ENCODE data around the gene PRMT7.
A peak's percentile ranks its signal among the peaks of the same experiment; 100 is the strongest.

The PRMT7 gene

GRCh38 chr16:68275611-68276191, 35.1 kb upstream of the PRMT7 start:
- peaks cover 73% of the 10 kb centered on the region for H3K79me2 ChIP-seq (ENCODE audit: insufficient read depth, low read length)
- H3K9me2 ChIP-seq (replicated peaks; ENCODE audit: insufficient read depth, low read length) = no peaks in the 10 kb centered on the region
- H3K4me2 ChIP-seq (ENCODE audit: low read depth, low read length, poor library complexity, severe bottlenecking) = peak overlapping the region; percentile 23
- no peaks in the 10 kb centered on the region for H3K9me3 ChIP-seq (ENCODE audit: insufficient read depth, low read length)
- H3K27ac ChIP-seq (ENCODE audit: low read depth, low read length) = peak overlapping the region; percentile 79
- 0 out of 2 replicates have a peak overlapping the region, but pooled peaks have one; percentile 8 for H3K9ac ChIP-seq (ENCODE audit: low read length)
- no peak overlapping the region for H3K4me3 ChIP-seq (ENCODE audit: insufficient read depth, low read length, poor library complexity, severe bottlenecking)
- H3K36me3 ChIP-seq (ENCODE audit: low read length) = 0 out of 2 replicates have a peak, but pooled peaks cover 6% of the 10 kb centered on the region
- no peaks in the 10 kb centered on the region for H3K27me3 ChIP-seq (ENCODE audit: low read length)
- no peaks in the 10 kb centered on the region for H4K20me1 ChIP-seq (ENCODE audit: low read depth, low read length)
- peaks cover 14% of the 10 kb centered on the region for H3F3A ChIP-seq (ENCODE audit: insufficient read depth)
- no peak overlapping the region for H2AFZ ChIP-seq (ENCODE audit: low read depth, low read length, severe bottlenecking)
- no peak for TF ChIP-seq EZH2phosphoT487 (conservative IDR thresholded peaks at IDR 0.05; ENCODE audit: low read length)
- no peak for TF ChIP-seq CTCF (IDR thresholded peaks at IDR 0.05; ENCODE audit: insufficient read depth, low read length, poor library complexity, severe bottlenecking)

GRCh38 chr16:68276223-68276622, 34.6 kb upstream of the PRMT7 start:
- peak overlapping the region; percentile 23 for H3K4me2 ChIP-seq (ENCODE audit: low read depth, low read length, poor library complexity, severe bottlenecking)
- H2AFZ ChIP-seq (ENCODE audit: low read depth, low read length, severe bottlenecking) = no peak overlapping the region
- H4K20me1 ChIP-seq (ENCODE audit: low read depth, low read length) = no peaks in the 10 kb centered on the region
- 0 out of 2 replicates have a peak, but pooled peaks cover 6% of the 10 kb centered on the region for H3K36me3 ChIP-seq (ENCODE audit: low read length)
- peaks cover 19% of the 10 kb centered on the region for H3F3A ChIP-seq (ENCODE audit: insufficient read depth)
- H3K79me2 ChIP-seq (ENCODE audit: insufficient read depth, low read length) = peaks cover 73% of the 10 kb centered on the region
- H3K9ac ChIP-seq (ENCODE audit: low read length) = 0 out of 2 replicates have a peak overlapping the region, but pooled peaks have one; percentile 8
- H3K9me2 ChIP-seq (replicated peaks; ENCODE audit: insufficient read depth, low read length) = no peaks in the 10 kb centered on the region
- no peak overlapping the region for H3K4me3 ChIP-seq (ENCODE audit: insufficient read depth, low read length, poor library complexity, severe bottlenecking)
- H3K27ac ChIP-seq (ENCODE audit: low read depth, low read length) = peak overlapping the region; percentile 79
- no peaks in the 10 kb centered on the region for H3K27me3 ChIP-seq (ENCODE audit: low read length)
- no peaks in the 10 kb centered on the region for H3K9me3 ChIP-seq (ENCODE audit: insufficient read depth, low read length)
- TF ChIP-seq EZH2phosphoT487 (conservative IDR thresholded peaks at IDR 0.05; ENCODE audit: low read length) (no peak), CTCF (IDR thresholded peaks at IDR 0.05; ENCODE audit: insufficient read depth, low read length, poor library complexity, severe bottlenecking) (no peak)

GRCh38 chr16:68279726-68280558, 30.9 kb upstream of the PRMT7 start:
- Histone ChIP-seq H3K4me3 (ENCODE audit: insufficient read depth, low read length, poor library complexity, severe bottlenecking) (no peak overlapping the region), H3K36me3 (ENCODE audit: low read length) (0 out of 2 replicates have a peak, but pooled peaks cover under 1% of the 10 kb centered on the region), H2AFZ (ENCODE audit: low read depth, low read length, severe bottlenecking) (no peak overlapping the region), H3K9me2 (replicated peaks; ENCODE audit: insufficient read depth, low read length) (no peaks in the 10 kb centered on the region), H3K27me3 (ENCODE audit: low read length) (no peaks in the 10 kb centered on the region), H3F3A (ENCODE audit: insufficient read depth) (peaks cover 55% of the 10 kb centered on the region), H4K20me1 (ENCODE audit: low read depth, low read length) (no peaks in the 10 kb centered on the region), H3K79me2 (ENCODE audit: insufficient read depth, low read length) (peaks cover 51% of the 10 kb centered on the region), H3K27ac (ENCODE audit: low read depth, low read length) (peak overlapping the region; percentile 98), H3K4me2 (ENCODE audit: low read depth, low read length, poor library complexity, severe bottlenecking) (peak overlapping the region; percentile 74), H3K9me3 (ENCODE audit: insufficient read depth, low read length) (no peaks in the 10 kb centered on the region), H3K9ac (ENCODE audit: low read length) (peak overlapping the region; percentile 31)
- TF ChIP-seq CTCF (IDR thresholded peaks at IDR 0.05; ENCODE audit: insufficient read depth, low read length, poor library complexity, severe bottlenecking) = no peak
- no peak for TF ChIP-seq EZH2phosphoT487 (conservative IDR thresholded peaks at IDR 0.05; ENCODE audit: low read length)
